Stimulated activated memory B cell treated with anti-CD40 and anti-IgM and Interleukin-4, amounts not matched to agents 10 μg/mL and 1 μg/mL and 100 μg/mL, for 72 hours (primary cell): Measurements from ENCODE around the gene DOK7.

ENCODE experiments used
- ATAC-seq: fragments of 150-1000 bp; cut with Tn5 transposase; 2 replicates; pipeline ENCODE4 v1.10.0; 2021
- H3K27ac Mint-ChIP-seq: one replicate; pipeline ENCODE4 v1.8.0; 2022; ENCODE audit warnings: mild to moderate bottlenecking, mixed read lengths
- H3K27me3 Mint-ChIP-seq: one replicate; pipeline ENCODE4 v1.8.0; 2022; ENCODE audit warnings: mixed read lengths
- H3K36me3 Mint-ChIP-seq: one replicate; pipeline ENCODE4 v1.8.0; 2022; ENCODE audit warnings: mixed read lengths
- H3K4me1 Mint-ChIP-seq: one replicate; pipeline ENCODE4 v1.8.0; 2022; ENCODE audit warnings: mixed read lengths
- H3K4me3 Mint-ChIP-seq: one replicate; pipeline ENCODE4 v1.8.0; 2022; ENCODE audit warnings: mild to moderate bottlenecking, moderate library complexity, mixed read lengths
- H3K9me3 Mint-ChIP-seq: one replicate; pipeline ENCODE4 v1.8.0; 2022; ENCODE audit warnings: mixed read lengths

Gene DOK7

GRCh38 chr4:3423406-3423805, 39.7 kb upstream of the DOK7 start:
- Mint-ChIP-seq H3K9me3 (no peaks in the 10 kb centered on the region), H3K4me1 (peaks cover 11% of the 10 kb centered on the region), H3K4me3 (no peak overlapping the region), H3K27ac (no peak overlapping the region), H3K36me3 (no peaks in the 10 kb centered on the region), H3K27me3 (no peaks in the 10 kb centered on the region)
- ATAC-seq = no peak

- H3K4me1 Mint-ChIP-seq = peaks cover 11% of the 10 kb centered on the region
- H3K36me3 Mint-ChIP-seq = no peaks in the 10 kb centered on the region
- H3K9me3 Mint-ChIP-seq = no peaks in the 10 kb centered on the region
- H3K27ac Mint-ChIP-seq = no peak overlapping the region
- no peak overlapping the region for H3K4me3 Mint-ChIP-seq
- ATAC-seq = no peak
- H3K27me3 Mint-ChIP-seq = no peaks in the 10 kb centered on the region
These were observed 39.2 kb upstream of the DOK7 start for GRCh38 chr4:3423952-3424351.

GRCh38 chr4:3424522-3425095, 38.5 kb upstream of the DOK7 start:
- no peak for ATAC-seq
- H3K4me1 Mint-ChIP-seq = peaks cover 11% of the 10 kb centered on the region
- H3K4me3 Mint-ChIP-seq = no peak overlapping the region
- no peak overlapping the region for H3K27ac Mint-ChIP-seq
- no peaks in the 10 kb centered on the region for H3K27me3 Mint-ChIP-seq
- H3K36me3 Mint-ChIP-seq = no peaks in the 10 kb centered on the region
- H3K9me3 Mint-ChIP-seq = no peaks in the 10 kb centered on the region

- Mint-ChIP-seq H3K36me3 (no peaks in the 10 kb centered on the region), H3K27ac (no peak overlapping the region), H3K4me1 (peaks cover 11% of the 10 kb centered on the region), H3K27me3 (no peaks in the 10 kb centered on the region), H3K4me3 (no peak overlapping the region), H3K9me3 (no peaks in the 10 kb centered on the region)
- no peak for ATAC-seq
These were observed 36.5 kb upstream of the DOK7 start for GRCh38 chr4:3426465-3427133.

GRCh38 chr4:3427134-3427476, 36.0 kb upstream of the DOK7 start:
- Mint-ChIP-seq H3K27me3 (no peaks in the 10 kb centered on the region), H3K9me3 (no peaks in the 10 kb centered on the region), H3K27ac (no peak overlapping the region), H3K36me3 (no peaks in the 10 kb centered on the region), H3K4me3 (no peak overlapping the region), H3K4me1 (peaks cover 11% of the 10 kb centered on the region)
- ATAC-seq = no peak

- Mint-ChIP-seq H3K27ac (no peak overlapping the region), H3K27me3 (no peaks in the 10 kb centered on the region), H3K9me3 (no peaks in the 10 kb centered on the region), H3K4me3 (no peak overlapping the region), H3K4me1 (peaks cover 11% of the 10 kb centered on the region), H3K36me3 (no peaks in the 10 kb centered on the region)
- no peak for ATAC-seq
These were observed 35.2 kb upstream of the DOK7 start for GRCh38 chr4:3427706-3428446.

- no peak overlapping the region for H3K4me3 Mint-ChIP-seq
- ATAC-seq = no peak
- H3K4me1 Mint-ChIP-seq = peaks cover 11% of the 10 kb centered on the region
- no peaks in the 10 kb centered on the region for H3K9me3 Mint-ChIP-seq
- H3K27ac Mint-ChIP-seq = no peak overlapping the region
- no peaks in the 10 kb centered on the region for H3K27me3 Mint-ChIP-seq
- H3K36me3 Mint-ChIP-seq = no peaks in the 10 kb centered on the region
These were observed 33.5 kb upstream of the DOK7 start for GRCh38 chr4:3429651-3430050.

GRCh38 chr4:3430524-3430923, 32.6 kb upstream of the DOK7 start:
- no peak for ATAC-seq
- H3K4me3 Mint-ChIP-seq = no peak overlapping the region
- no peaks in the 10 kb centered on the region for H3K9me3 Mint-ChIP-seq
- H3K36me3 Mint-ChIP-seq = no peaks in the 10 kb centered on the region
- peaks cover 6% of the 10 kb centered on the region for H3K4me1 Mint-ChIP-seq
- H3K27ac Mint-ChIP-seq = no peak overlapping the region
- peaks cover 1% of the 10 kb centered on the region for H3K27me3 Mint-ChIP-seq

- H3K36me3 Mint-ChIP-seq = no peaks in the 10 kb centered on the region
- H3K27me3 Mint-ChIP-seq = peaks cover 9% of the 10 kb centered on the region
- ATAC-seq = no peak
- no peak overlapping the region for H3K4me3 Mint-ChIP-seq
- no peaks in the 10 kb centered on the region for H3K9me3 Mint-ChIP-seq
- H3K27ac Mint-ChIP-seq = no peak overlapping the region
- peaks cover 2% of the 10 kb centered on the region for H3K4me1 Mint-ChIP-seq
These were observed 31.6 kb upstream of the DOK7 start for GRCh38 chr4:3431446-3431993.

GRCh38 chr4:3432381-3432790, 30.7 kb upstream of the DOK7 start:
- Mint-ChIP-seq H3K4me3 (no peak overlapping the region), H3K27ac (no peak overlapping the region), H3K9me3 (no peaks in the 10 kb centered on the region), H3K27me3 (peaks cover 9% of the 10 kb centered on the region), H3K4me1 (no peaks in the 10 kb centered on the region), H3K36me3 (no peaks in the 10 kb centered on the region)
- no peak for ATAC-seq

GRCh38 chr4:3433138-3433869, 29.8 kb upstream of the DOK7 start:
- Mint-ChIP-seq H3K27me3 (peaks cover 9% of the 10 kb centered on the region), H3K36me3 (no peaks in the 10 kb centered on the region), H3K4me1 (no peaks in the 10 kb centered on the region), H3K4me3 (no peak overlapping the region), H3K27ac (peak overlapping the region; percentile 53), H3K9me3 (no peaks in the 10 kb centered on the region)
- ATAC-seq = peak; percentile 3

GRCh38 chr4:3434881-3435685, 28.0 kb upstream of the DOK7 start:
- Mint-ChIP-seq H3K4me3 (no peak overlapping the region), H3K4me1 (no peaks in the 10 kb centered on the region), H3K9me3 (no peaks in the 10 kb centered on the region), H3K27me3 (peaks cover 9% of the 10 kb centered on the region), H3K27ac (no peak overlapping the region), H3K36me3 (no peaks in the 10 kb centered on the region)
- ATAC-seq = no peak

GRCh38 chr4:3435686-3435956, 27.5 kb upstream of the DOK7 start:
- Mint-ChIP-seq H3K4me1 (no peaks in the 10 kb centered on the region), H3K9me3 (no peaks in the 10 kb centered on the region), H3K27ac (no peak overlapping the region), H3K4me3 (no peak overlapping the region), H3K36me3 (no peaks in the 10 kb centered on the region), H3K27me3 (peaks cover 9% of the 10 kb centered on the region)
- ATAC-seq = no peak

- no peak for ATAC-seq
- H3K4me1 Mint-ChIP-seq = no peaks in the 10 kb centered on the region
- no peaks in the 10 kb centered on the region for H3K9me3 Mint-ChIP-seq
- H3K27me3 Mint-ChIP-seq = peaks cover 9% of the 10 kb centered on the region
- H3K27ac Mint-ChIP-seq = no peak overlapping the region
- H3K4me3 Mint-ChIP-seq = no peak overlapping the region
- no peaks in the 10 kb centered on the region for H3K36me3 Mint-ChIP-seq
These were observed 26.9 kb upstream of the DOK7 start for GRCh38 chr4:3436048-3436797.
